Measurements from ENCODE around the gene FBXW7.

The FBXW7 gene

DNA sequence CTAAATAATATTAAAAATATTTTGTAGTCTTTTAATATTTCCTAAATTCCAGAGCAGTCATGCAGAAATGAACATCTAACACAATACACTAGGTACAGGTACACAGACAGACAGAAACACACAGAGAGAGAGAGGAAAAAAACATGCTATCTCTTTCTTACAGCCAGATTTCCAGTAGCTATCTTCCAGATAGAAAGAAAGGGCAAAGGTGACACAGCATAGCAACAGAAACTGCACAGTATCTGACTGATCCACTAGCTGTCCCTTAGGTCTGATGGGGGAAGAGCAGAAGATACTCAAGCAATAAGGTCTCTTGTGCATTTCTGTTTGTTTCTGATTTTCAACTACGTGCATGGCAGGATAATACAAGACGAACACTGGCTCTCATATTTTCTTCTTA lies 7.8 kb downstream of the FBXW7 start:
- H3K4me1 ChIP-seq (ENCODE audit: insufficient read depth, low read length) = no peaks in the 10 kb centered on the region; the same call in 1 of the 2 replicates
- H3K9me3 ChIP-seq (ENCODE audit: insufficient read depth, low read depth, low read length) = no peaks in the 10 kb centered on the region
- no peak overlapping the region for H3K4me3 ChIP-seq (ENCODE audit: low read length)
- H3K36me3 ChIP-seq (ENCODE audit: insufficient read depth, low read depth, low read length) = no peaks in the 10 kb centered on the region; the same call in 1 of the 2 replicates
- no peak overlapping the region for H3K27ac ChIP-seq (ENCODE audit: low read length)
- H3K9ac ChIP-seq (ENCODE audit: low read depth, low read length) = no peak overlapping the region
- H3K27me3 ChIP-seq (ENCODE audit: insufficient read depth, low read length) = no peaks in the 10 kb centered on the region

GRCh38 chr4:152525878-152526277 lies 10.0 kb downstream of the FBXW7 start:
- no peaks in the 10 kb centered on the region for H3K36me3 ChIP-seq (ENCODE audit: insufficient read depth, low read depth, low read length)
- no peak overlapping the region for H3K4me3 ChIP-seq (ENCODE audit: low read length)
- H3K27ac ChIP-seq (ENCODE audit: low read length) = no peak overlapping the region
- H3K9me3 ChIP-seq (ENCODE audit: insufficient read depth, low read depth, low read length) = no peaks in the 10 kb centered on the region
- peaks cover 8% of the 10 kb centered on the region for H3K4me1 ChIP-seq (ENCODE audit: insufficient read depth, low read length)
- no peaks in the 10 kb centered on the region for H3K27me3 ChIP-seq (ENCODE audit: insufficient read depth, low read length)
- H3K9ac ChIP-seq (ENCODE audit: low read depth, low read length) = no peak overlapping the region

DNA sequence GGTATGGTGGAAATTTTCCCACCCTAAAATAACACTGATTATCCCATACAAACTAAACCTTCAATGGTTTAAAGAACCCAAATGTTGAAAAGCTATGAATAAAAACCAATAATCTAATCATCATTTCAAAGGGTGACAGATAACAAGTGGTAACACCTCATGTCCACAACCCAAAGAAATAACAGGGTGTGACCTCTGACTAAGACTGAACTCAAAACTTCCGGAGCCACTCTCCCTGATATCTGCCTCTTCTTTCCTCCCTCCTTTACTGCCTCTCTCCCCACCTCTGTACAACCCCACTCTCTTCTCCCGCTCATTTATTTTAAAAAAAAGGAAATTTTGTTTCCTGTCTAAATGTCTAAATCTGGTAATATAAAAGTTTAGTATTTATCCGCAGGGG lies 11.5 kb downstream of the FBXW7 start:
- Histone ChIP-seq H3K27ac (ENCODE audit: low read length) (no peak overlapping the region), H3K27me3 (ENCODE audit: insufficient read depth, low read length) (no peaks in the 10 kb centered on the region), H3K9me3 (ENCODE audit: insufficient read depth, low read depth, low read length) (no peaks in the 10 kb centered on the region), H3K36me3 (ENCODE audit: insufficient read depth, low read depth, low read length) (no peaks in the 10 kb centered on the region), H3K4me1 (ENCODE audit: insufficient read depth, low read length) (peaks cover 14% of the 10 kb centered on the region), H3K4me3 (ENCODE audit: low read length) (no peak overlapping the region), H3K9ac (ENCODE audit: low read depth, low read length) (no peak overlapping the region)

GRCh38 chr4:152523731-152524130 lies 12.2 kb downstream of the FBXW7 start:
- H3K9ac ChIP-seq (ENCODE audit: low read depth, low read length) = no peak overlapping the region
- no peak overlapping the region for H3K4me3 ChIP-seq (ENCODE audit: low read length)
- H3K27me3 ChIP-seq (ENCODE audit: insufficient read depth, low read length) = no peaks in the 10 kb centered on the region
- peaks cover 14% of the 10 kb centered on the region for H3K4me1 ChIP-seq (ENCODE audit: insufficient read depth, low read length)
- no peak overlapping the region for H3K27ac ChIP-seq (ENCODE audit: low read length)
- no peaks in the 10 kb centered on the region for H3K36me3 ChIP-seq (ENCODE audit: insufficient read depth, low read depth, low read length)
- H3K9me3 ChIP-seq (ENCODE audit: insufficient read depth, low read depth, low read length) = no peaks in the 10 kb centered on the region

GRCh38 chr4:152522754-152523153 lies 13.1 kb downstream of the FBXW7 start:
- Histone ChIP-seq H3K36me3 (ENCODE audit: insufficient read depth, low read depth, low read length) (no peaks in the 10 kb centered on the region), H3K9ac (ENCODE audit: low read depth, low read length) (no peak overlapping the region), H3K27me3 (ENCODE audit: insufficient read depth, low read length) (no peaks in the 10 kb centered on the region), H3K4me3 (ENCODE audit: low read length) (no peak overlapping the region), H3K4me1 (ENCODE audit: insufficient read depth, low read length) (peaks cover 14% of the 10 kb centered on the region), H3K27ac (ENCODE audit: low read length) (no peak overlapping the region), H3K9me3 (ENCODE audit: insufficient read depth, low read depth, low read length) (no peaks in the 10 kb centered on the region)

- no peak overlapping the region for H3K9ac ChIP-seq (ENCODE audit: low read depth, low read length)
- H3K9me3 ChIP-seq (ENCODE audit: insufficient read depth, low read depth, low read length) = no peaks in the 10 kb centered on the region
- H3K36me3 ChIP-seq (ENCODE audit: insufficient read depth, low read depth, low read length) = no peaks in the 10 kb centered on the region
- no peak overlapping the region for H3K4me3 ChIP-seq (ENCODE audit: low read length)
- H3K27ac ChIP-seq (ENCODE audit: low read length) = no peak overlapping the region
- H3K27me3 ChIP-seq (ENCODE audit: insufficient read depth, low read length) = no peaks in the 10 kb centered on the region
- peaks cover 14% of the 10 kb centered on the region for H3K4me1 ChIP-seq (ENCODE audit: insufficient read depth, low read length)
Observed at GRCh38 chr4:152522245-152522644, 13.6 kb downstream of the FBXW7 start.

DNA sequence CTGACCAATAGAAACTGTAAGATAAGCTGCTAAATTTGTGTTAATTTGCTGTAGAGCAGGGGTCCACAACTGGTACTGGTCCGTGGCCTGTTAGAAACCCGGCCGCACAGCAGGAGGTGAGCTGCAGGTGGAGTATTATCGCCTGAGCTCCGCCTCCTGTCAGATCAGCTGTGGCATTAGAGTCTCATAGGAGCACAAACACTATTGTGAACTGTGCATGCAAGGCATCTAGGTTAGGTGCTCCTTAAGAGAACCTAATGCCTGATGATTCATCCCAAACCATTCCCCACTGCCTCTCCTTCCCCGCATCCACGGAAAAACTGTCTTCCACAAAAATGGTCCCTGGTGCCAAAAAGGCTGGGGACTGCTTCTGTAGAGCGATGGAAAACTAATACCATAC lies 19.7 kb downstream of the FBXW7 start:
- Histone ChIP-seq H3K9ac (ENCODE audit: low read depth, low read length) (no peak overlapping the region), H3K4me1 (ENCODE audit: insufficient read depth, low read length) (peaks cover 16% of the 10 kb centered on the region), H3K9me3 (ENCODE audit: insufficient read depth, low read depth, low read length) (no peaks in the 10 kb centered on the region), H3K27me3 (ENCODE audit: insufficient read depth, low read length) (no peaks in the 10 kb centered on the region), H3K36me3 (ENCODE audit: insufficient read depth, low read depth, low read length) (no peaks in the 10 kb centered on the region), H3K4me3 (ENCODE audit: low read length) (no peak overlapping the region), H3K27ac (ENCODE audit: low read length) (no peak overlapping the region)

DNA sequence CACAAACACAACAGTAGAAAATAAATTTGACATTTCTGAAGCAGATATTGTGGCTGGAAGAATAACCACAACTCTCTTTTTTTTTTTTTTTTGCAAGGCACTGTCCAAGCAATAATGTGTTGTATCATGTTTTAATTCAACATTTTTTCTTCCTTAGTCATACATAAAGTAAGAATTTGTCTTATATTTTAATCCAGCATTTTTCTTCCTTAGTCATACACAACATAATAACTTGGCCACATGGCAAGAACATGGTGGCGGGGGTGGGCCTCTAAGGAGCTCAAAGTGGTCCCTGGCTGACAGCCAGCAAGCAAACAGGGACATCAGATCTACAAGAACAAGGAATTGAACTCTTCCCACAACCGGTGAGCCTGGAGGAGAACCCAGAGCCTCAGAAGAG lies 20.2 kb downstream of the FBXW7 start:
- no peak overlapping the region for H3K27ac ChIP-seq (ENCODE audit: low read length)
- H3K4me3 ChIP-seq (ENCODE audit: low read length) = no peak overlapping the region
- H3K9me3 ChIP-seq (ENCODE audit: insufficient read depth, low read depth, low read length) = no peaks in the 10 kb centered on the region
- H3K36me3 ChIP-seq (ENCODE audit: insufficient read depth, low read depth, low read length) = no peaks in the 10 kb centered on the region
- H3K9ac ChIP-seq (ENCODE audit: low read depth, low read length) = no peak overlapping the region
- H3K27me3 ChIP-seq (ENCODE audit: insufficient read depth, low read length) = no peaks in the 10 kb centered on the region
- peaks cover 12% of the 10 kb centered on the region for H3K4me1 ChIP-seq (ENCODE audit: insufficient read depth, low read length)

DNA sequence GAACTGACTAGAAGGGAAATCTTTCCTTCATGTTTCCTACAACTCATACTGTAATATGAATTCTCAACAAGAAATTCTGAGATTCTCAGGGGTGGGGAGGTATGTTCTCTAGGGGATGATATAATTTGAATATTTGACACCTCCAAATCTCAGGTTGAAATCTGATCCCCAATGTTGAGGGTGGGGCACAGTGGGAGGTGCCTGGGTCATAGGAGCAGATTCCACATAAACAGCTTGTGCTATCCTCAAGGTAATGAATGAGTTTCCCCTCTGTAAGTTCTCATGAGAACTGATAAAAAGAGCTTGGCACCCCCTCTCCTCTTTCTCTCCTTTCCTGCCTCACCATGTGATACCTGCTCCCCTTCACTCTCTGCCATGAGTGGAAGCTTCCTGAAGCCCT lies 21.5 kb downstream of the FBXW7 start:
- no peaks in the 10 kb centered on the region for H3K9me3 ChIP-seq (ENCODE audit: insufficient read depth, low read depth, low read length)
- no peaks in the 10 kb centered on the region for H3K27me3 ChIP-seq (ENCODE audit: insufficient read depth, low read length)
- no peak overlapping the region for H3K27ac ChIP-seq (ENCODE audit: low read length)
- H3K4me1 ChIP-seq (ENCODE audit: insufficient read depth, low read length) = peaks cover 8% of the 10 kb centered on the region
- H3K9ac ChIP-seq (ENCODE audit: low read depth, low read length) = no peak overlapping the region
- H3K4me3 ChIP-seq (ENCODE audit: low read length) = no peak overlapping the region
- no peaks in the 10 kb centered on the region for H3K36me3 ChIP-seq (ENCODE audit: insufficient read depth, low read depth, low read length)

GRCh38 chr4:152513078-152513477 lies 22.8 kb downstream of the FBXW7 start:
- H3K4me3 ChIP-seq (ENCODE audit: low read length) = no peak overlapping the region
- H3K27ac ChIP-seq (ENCODE audit: low read length) = no peak overlapping the region
- H3K27me3 ChIP-seq (ENCODE audit: insufficient read depth, low read length) = no peaks in the 10 kb centered on the region
- H3K4me1 ChIP-seq (ENCODE audit: insufficient read depth, low read length) = peaks cover 8% of the 10 kb centered on the region
- no peak overlapping the region for H3K9ac ChIP-seq (ENCODE audit: low read depth, low read length)
- no peaks in the 10 kb centered on the region for H3K9me3 ChIP-seq (ENCODE audit: insufficient read depth, low read depth, low read length)
- H3K36me3 ChIP-seq (ENCODE audit: insufficient read depth, low read depth, low read length) = no peaks in the 10 kb centered on the region

DNA sequence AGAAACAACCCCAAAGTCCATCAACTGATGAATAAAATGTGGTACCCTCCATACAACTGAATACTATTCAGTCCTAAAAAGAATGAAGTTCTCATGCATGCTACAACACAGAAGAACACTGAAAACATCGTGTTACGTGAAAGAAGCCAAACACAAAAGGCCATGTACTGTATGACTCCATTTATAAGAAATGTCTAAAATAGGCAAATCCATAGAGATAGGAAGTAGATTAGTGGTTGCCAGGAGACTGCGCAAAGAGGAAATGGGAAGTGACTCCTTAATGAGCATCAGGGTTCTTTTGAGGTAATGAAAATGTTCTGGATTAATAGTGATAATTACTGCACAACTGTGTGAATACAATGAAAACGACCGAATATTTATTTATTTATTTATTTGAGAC lies 23.4 kb downstream of the FBXW7 start:
- H3K36me3 ChIP-seq (ENCODE audit: insufficient read depth, low read depth, low read length) = no peaks in the 10 kb centered on the region

DNA sequence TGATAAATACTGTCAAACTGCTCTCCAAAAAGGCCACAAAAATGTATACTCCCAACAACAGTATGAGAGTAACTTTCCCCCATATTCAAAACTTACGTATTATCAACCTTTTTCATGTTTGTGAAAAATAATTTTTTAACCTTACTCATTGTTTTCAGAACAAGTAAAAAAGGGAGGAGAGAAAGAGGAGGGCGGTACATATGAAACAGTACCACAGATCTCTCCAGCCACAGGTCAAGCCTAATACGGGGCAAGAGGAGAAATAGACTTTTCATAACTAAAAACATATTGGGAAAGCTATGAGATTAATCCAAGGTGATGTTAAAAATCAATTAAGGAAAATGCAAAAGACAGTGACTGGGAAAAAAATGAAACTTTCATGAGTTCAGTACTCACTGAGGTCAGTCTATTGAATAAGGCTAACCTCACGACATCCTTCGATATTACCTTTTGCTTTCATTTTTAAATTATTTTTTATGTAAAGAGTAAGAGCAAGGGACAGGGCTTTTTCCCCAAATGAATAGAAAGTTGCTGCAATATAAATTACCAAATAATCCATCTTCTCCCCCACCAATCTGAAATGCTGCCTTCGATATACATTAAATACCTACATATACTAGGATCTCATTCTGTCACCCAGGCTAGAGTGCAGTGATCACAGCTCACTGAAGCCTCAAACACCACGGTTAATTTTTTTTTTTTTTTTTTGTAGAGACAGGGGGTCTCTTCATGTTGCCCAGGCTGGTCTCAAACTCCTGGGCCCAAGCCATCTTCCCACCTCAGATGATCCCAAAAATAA lies 25.3 kb downstream of the FBXW7 start:
- Histone ChIP-seq H3K9me3 (ENCODE audit: insufficient read depth, low read depth, low read length) (no peaks in the 10 kb centered on the region), H3K36me3 (ENCODE audit: insufficient read depth, low read depth, low read length) (no peaks in the 10 kb centered on the region), H3K27me3 (ENCODE audit: insufficient read depth, low read length) (no peaks in the 10 kb centered on the region), H3K4me3 (ENCODE audit: low read length) (no peak overlapping the region), H3K9ac (ENCODE audit: low read depth, low read length) (no peak overlapping the region), H3K27ac (ENCODE audit: low read length) (no peak overlapping the region), H3K4me1 (ENCODE audit: insufficient read depth, low read length) (peaks cover 8% of the 10 kb centered on the region)

More for the DNA sequence above, 23.4 kb downstream of the FBXW7 start:
- H3K4me3 ChIP-seq (ENCODE audit: low read length) = no peak overlapping the region
- H3K9me3 ChIP-seq (ENCODE audit: insufficient read depth, low read depth, low read length) = no peaks in the 10 kb centered on the region
- no peak overlapping the region for H3K9ac ChIP-seq (ENCODE audit: low read depth, low read length)
- no peaks in the 10 kb centered on the region for H3K27me3 ChIP-seq (ENCODE audit: insufficient read depth, low read length)
- no peak overlapping the region for H3K27ac ChIP-seq (ENCODE audit: low read length)
- peaks cover 8% of the 10 kb centered on the region for H3K4me1 ChIP-seq (ENCODE audit: insufficient read depth, low read length)
